Measurements from ENCODE around the gene WDR26. TPM values are rescaled to one million over a fixed set of nuclear protein-coding genes. Genes with fewer than 3 reads are reported as not detected.

Gene WDR26
- total and polyA plus RNA-seq, 9 of the 15 experiments (the other 6 are each of a cell fraction or from before 2014, with no cell fraction given): 11.5 to 66.0 (median 39.8) TPM

DNA sequence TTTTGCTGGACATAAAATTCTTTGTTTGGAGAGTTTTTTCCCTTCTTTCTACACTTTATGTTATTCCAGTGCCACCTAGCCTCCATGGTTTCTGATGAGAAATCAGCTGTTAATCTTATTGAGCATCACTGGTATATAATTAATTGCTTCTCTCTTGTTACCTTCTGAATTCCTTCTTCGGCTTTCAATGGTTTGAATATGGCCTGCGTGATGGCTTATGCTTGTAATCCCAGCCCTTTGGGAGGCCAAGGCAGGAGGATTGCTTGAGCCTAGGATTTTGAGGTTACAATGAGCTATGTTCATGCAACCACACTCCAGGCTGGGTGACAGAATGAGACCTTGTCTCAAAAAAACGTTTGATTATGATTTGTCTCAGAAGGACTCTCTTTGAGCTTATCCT lies 90.9 kb downstream of the WDR26 start (continued):
- TF ChIP-seq, protein P1, sequence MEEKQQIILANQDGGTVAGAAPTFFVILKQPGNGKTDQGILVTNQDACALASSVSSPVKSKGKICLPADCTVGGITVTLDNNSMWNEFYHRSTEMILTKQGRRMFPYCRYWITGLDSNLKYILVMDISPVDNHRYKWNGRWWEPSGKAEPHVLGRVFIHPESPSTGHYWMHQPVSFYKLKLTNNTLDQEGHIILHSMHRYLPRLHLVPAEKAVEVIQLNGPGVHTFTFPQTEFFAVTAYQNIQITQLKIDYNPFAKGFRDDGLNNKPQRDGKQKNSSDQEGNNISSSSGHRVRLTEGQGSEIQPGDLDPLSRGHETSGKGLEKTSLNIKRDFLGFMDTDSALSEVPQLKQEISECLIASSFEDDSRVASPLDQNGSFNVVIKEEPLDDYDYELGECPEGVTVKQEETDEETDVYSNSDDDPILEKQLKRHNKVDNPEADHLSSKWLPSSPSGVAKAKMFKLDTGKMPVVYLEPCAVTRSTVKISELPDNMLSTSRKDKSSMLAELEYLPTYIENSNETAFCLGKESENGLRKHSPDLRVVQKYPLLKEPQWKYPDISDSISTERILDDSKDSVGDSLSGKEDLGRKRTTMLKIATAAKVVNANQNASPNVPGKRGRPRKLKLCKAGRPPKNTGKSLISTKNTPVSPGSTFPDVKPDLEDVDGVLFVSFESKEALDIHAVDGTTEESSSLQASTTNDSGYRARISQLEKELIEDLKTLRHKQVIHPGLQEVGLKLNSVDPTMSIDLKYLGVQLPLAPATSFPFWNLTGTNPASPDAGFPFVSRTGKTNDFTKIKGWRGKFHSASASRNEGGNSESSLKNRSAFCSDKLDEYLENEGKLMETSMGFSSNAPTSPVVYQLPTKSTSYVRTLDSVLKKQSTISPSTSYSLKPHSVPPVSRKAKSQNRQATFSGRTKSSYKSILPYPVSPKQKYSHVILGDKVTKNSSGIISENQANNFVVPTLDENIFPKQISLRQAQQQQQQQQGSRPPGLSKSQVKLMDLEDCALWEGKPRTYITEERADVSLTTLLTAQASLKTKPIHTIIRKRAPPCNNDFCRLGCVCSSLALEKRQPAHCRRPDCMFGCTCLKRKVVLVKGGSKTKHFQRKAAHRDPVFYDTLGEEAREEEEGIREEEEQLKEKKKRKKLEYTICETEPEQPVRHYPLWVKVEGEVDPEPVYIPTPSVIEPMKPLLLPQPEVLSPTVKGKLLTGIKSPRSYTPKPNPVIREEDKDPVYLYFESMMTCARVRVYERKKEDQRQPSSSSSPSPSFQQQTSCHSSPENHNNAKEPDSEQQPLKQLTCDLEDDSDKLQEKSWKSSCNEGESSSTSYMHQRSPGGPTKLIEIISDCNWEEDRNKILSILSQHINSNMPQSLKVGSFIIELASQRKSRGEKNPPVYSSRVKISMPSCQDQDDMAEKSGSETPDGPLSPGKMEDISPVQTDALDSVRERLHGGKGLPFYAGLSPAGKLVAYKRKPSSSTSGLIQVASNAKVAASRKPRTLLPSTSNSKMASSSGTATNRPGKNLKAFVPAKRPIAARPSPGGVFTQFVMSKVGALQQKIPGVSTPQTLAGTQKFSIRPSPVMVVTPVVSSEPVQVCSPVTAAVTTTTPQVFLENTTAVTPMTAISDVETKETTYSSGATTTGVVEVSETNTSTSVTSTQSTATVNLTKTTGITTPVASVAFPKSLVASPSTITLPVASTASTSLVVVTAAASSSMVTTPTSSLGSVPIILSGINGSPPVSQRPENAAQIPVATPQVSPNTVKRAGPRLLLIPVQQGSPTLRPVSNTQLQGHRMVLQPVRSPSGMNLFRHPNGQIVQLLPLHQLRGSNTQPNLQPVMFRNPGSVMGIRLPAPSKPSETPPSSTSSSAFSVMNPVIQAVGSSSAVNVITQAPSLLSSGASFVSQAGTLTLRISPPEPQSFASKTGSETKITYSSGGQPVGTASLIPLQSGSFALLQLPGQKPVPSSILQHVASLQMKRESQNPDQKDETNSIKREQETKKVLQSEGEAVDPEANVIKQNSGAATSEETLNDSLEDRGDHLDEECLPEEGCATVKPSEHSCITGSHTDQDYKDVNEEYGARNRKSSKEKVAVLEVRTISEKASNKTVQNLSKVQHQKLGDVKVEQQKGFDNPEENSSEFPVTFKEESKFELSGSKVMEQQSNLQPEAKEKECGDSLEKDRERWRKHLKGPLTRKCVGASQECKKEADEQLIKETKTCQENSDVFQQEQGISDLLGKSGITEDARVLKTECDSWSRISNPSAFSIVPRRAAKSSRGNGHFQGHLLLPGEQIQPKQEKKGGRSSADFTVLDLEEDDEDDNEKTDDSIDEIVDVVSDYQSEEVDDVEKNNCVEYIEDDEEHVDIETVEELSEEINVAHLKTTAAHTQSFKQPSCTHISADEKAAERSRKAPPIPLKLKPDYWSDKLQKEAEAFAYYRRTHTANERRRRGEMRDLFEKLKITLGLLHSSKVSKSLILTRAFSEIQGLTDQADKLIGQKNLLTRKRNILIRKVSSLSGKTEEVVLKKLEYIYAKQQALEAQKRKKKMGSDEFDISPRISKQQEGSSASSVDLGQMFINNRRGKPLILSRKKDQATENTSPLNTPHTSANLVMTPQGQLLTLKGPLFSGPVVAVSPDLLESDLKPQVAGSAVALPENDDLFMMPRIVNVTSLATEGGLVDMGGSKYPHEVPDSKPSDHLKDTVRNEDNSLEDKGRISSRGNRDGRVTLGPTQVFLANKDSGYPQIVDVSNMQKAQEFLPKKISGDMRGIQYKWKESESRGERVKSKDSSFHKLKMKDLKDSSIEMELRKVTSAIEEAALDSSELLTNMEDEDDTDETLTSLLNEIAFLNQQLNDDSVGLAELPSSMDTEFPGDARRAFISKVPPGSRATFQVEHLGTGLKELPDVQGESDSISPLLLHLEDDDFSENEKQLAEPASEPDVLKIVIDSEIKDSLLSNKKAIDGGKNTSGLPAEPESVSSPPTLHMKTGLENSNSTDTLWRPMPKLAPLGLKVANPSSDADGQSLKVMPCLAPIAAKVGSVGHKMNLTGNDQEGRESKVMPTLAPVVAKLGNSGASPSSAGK (IDR thresholded peaks at IDR 0.05): no peak
- no peak for TF ChIP-seq ELF2 (CRISPR knock-in tag; IDR thresholded peaks at IDR 0.05)
- TF ChIP-seq, protein P2, sequence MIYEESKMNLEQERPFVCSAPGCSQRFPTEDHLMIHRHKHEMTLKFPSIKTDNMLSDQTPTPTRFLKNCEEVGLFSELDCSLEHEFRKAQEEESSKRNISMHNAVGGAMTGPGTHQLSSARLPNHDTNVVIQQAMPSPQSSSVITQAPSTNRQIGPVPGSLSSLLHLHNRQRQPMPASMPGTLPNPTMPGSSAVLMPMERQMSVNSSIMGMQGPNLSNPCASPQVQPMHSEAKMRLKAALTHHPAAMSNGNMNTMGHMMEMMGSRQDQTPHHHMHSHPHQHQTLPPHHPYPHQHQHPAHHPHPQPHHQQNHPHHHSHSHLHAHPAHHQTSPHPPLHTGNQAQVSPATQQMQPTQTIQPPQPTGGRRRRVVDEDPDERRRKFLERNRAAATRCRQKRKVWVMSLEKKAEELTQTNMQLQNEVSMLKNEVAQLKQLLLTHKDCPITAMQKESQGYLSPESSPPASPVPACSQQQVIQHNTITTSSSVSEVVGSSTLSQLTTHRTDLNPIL (CRISPR knock-in tag; IDR thresholded peaks at IDR 0.05): no peak
- no peak for TF ChIP-seq FOXA3 (CRISPR knock-in tag; conservative IDR thresholded peaks at IDR 0.05 in 1 of 2, IDR thresholded peaks at IDR 0.05 in 1 of 2)
- TF ChIP-seq KDM2B (CRISPR knock-in tag; IDR thresholded peaks at IDR 0.05): no peak
- no peak for TF ChIP-seq ZNF24 (IDR thresholded peaks at IDR 0.05)
- no peak for TF ChIP-seq FOXJ3 (CRISPR knock-in tag; IDR thresholded peaks at IDR 0.05)
- TF ChIP-seq, protein P3, sequence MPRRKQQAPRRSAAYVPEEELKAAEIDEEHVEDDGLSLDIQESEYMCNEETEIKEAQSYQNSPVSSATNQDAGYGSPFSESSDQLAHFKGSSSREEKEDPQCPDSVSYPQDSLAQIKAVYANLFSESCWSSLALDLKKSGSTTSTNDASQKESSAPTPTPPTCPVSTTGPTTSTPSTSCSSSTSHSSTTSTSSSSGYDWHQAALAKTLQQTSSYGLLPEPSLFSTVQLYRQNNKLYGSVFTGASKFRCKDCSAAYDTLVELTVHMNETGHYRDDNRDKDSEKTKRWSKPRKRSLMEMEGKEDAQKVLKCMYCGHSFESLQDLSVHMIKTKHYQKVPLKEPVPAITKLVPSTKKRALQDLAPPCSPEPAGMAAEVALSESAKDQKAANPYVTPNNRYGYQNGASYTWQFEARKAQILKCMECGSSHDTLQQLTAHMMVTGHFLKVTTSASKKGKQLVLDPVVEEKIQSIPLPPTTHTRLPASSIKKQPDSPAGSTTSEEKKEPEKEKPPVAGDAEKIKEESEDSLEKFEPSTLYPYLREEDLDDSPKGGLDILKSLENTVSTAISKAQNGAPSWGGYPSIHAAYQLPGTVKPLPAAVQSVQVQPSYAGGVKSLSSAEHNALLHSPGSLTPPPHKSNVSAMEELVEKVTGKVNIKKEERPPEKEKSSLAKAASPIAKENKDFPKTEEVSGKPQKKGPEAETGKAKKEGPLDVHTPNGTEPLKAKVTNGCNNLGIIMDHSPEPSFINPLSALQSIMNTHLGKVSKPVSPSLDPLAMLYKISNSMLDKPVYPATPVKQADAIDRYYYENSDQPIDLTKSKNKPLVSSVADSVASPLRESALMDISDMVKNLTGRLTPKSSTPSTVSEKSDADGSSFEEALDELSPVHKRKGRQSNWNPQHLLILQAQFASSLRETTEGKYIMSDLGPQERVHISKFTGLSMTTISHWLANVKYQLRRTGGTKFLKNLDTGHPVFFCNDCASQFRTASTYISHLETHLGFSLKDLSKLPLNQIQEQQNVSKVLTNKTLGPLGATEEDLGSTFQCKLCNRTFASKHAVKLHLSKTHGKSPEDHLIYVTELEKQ (CRISPR knock-in tag; IDR thresholded peaks at IDR 0.05): 0 out of 2 replicates have a peak, but pooled peaks have one; percentile 24
- TF ChIP-seq, protein P4, sequence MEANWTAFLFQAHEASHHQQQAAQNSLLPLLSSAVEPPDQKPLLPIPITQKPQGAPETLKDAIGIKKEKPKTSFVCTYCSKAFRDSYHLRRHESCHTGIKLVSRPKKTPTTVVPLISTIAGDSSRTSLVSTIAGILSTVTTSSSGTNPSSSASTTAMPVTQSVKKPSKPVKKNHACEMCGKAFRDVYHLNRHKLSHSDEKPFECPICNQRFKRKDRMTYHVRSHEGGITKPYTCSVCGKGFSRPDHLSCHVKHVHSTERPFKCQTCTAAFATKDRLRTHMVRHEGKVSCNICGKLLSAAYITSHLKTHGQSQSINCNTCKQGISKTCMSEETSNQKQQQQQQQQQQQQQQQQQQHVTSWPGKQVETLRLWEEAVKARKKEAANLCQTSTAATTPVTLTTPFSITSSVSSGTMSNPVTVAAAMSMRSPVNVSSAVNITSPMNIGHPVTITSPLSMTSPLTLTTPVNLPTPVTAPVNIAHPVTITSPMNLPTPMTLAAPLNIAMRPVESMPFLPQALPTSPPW (CRISPR knock-in tag; IDR thresholded peaks at IDR 0.05): no peak
- TF ChIP-seq CBX1 (IDR thresholded peaks at IDR 0.05; ENCODE audit: low read depth): peak; percentile 93

Measured in K562 (cell line).